Uterus (tissue), 2 donors: Measurements from ENCODE around the gene SHOC2.

Source experiments
- POLR2A ChIP-seq, 2 donors: fragments of 450-650 bp; IDR thresholded peaks; one replicate each; pipeline ENCODE4 v1.6.1; 2016; ENCODE audit warnings: antibody characterized with exemption in 2 of 2, mild to moderate bottlenecking in 1 of 2, moderate library complexity in 1 of 2
- TF ChIP-seq, protein P1 (sequence below), 4 experiments: fragments of 200-600 bp in 2 of 4; fragments of 450-650 bp in 2 of 4; sonication (generic) in 2 of 4; IDR thresholded peaks; one replicate each; pipeline ENCODE4 v1.5.1; 2016 to 2019; ENCODE audit warnings: antibody characterized with exemption in 4 of 4, mild to moderate bottlenecking in 2 of 4, moderate library complexity in 1 of 4

DNA sequence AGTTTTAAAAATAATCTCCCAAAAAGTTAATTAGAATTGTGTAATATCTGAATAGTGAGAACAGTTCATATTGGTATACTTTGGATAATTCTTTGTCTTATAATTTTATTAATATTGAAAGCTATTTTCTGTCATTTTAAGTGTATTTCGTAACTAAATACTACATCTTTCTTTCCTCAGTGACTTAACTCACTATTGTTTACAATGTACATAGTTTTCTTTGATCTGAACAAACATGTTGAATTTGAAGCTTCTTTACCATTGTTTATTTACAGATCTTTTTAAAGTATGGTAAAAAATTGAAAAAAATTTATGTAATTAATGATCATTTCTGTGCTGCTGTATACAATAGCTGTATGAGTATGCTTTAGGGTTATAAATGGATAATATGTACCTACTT is 42.6 kb upstream of the SHOC2 start:
- TF ChIP-seq POLR2A (IDR thresholded peaks at IDR 0.05) = no peak
- TF ChIP-seq, protein P1, sequence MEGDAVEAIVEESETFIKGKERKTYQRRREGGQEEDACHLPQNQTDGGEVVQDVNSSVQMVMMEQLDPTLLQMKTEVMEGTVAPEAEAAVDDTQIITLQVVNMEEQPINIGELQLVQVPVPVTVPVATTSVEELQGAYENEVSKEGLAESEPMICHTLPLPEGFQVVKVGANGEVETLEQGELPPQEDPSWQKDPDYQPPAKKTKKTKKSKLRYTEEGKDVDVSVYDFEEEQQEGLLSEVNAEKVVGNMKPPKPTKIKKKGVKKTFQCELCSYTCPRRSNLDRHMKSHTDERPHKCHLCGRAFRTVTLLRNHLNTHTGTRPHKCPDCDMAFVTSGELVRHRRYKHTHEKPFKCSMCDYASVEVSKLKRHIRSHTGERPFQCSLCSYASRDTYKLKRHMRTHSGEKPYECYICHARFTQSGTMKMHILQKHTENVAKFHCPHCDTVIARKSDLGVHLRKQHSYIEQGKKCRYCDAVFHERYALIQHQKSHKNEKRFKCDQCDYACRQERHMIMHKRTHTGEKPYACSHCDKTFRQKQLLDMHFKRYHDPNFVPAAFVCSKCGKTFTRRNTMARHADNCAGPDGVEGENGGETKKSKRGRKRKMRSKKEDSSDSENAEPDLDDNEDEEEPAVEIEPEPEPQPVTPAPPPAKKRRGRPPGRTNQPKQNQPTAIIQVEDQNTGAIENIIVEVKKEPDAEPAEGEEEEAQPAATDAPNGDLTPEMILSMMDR (IDR thresholded peaks at IDR 0.05) = no peak
